GM19395 (cell line): ENCODE measurements around the gene DLX6.
"Not testable (repeated sequence)": the region's sequence is repeated elsewhere in the genome, so short reads cannot be mapped to it uniquely, and the experiment has no call there.

Experiments used
- ATAC-seq: cut with Tn5 transposase; IDR thresholded peaks from one replicate; pipeline ENCODE4 v1.9.1; 2021; ENCODE audit warnings: mild to moderate bottlenecking, moderate library complexity; ENCODE audit not compliant: unreplicated experiment

Gene DLX6

GRCh38 chr7:97021747-97022490 is 16.6 kb downstream of the DLX6 start:
- no peak for ATAC-seq

- no peak for ATAC-seq
Observed at GRCh38 chr7:97022491-97023306, 17.3 kb downstream of the DLX6 start.

- ATAC-seq, result no peak
Observed at GRCh38 chr7:97024209-97025129, 19.1 kb downstream of the DLX6 start, which contains the start of gene DLX5. DLX5 (minus strand) TSS chr7:97024831; CDS start chr7:97024623, 208 bp downstream.

- no peak for ATAC-seq
Observed at GRCh38 chr7:97025130-97025499, 19.8 kb downstream of the DLX6 start.

DNA sequence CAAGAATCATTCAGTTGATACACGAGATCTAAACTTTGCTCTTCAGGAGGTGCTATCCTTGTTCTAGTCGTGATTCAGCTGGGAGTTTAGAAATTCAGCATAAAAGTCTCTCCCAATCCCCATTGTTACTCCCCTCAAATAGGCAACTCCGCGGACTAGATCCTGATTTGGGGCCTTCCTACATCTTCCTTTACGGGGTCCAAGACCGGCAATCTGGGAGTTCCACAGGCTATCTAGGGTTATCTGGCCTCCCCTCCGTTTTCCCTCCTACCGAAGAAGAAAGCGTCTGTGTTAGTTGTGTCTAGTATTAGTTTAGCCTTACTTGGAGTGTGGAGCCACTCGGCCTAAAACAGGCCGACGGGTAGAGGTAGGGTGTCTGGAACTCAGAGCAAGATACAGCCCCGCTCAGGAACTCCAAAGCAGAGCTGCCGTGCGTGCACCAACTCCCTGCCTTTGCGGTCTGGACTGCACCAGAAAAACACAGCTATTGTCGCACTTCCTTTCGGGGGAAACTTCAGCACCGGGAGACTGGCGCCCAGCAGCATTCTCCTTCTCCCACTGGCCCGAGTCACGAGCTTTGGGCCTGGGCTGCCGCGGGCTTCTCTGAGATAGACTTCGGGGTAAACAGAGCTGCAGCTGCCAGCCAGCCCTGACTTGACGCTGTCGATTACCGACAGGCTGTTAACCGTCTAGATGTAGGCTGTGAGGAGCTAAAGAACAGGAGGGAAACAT is 20.8 kb downstream of the DLX6 start:
- no peak for ATAC-seq

GRCh38 chr7:97026715-97027426 is 21.5 kb downstream of the DLX6 start:
- no peak for ATAC-seq

DNA sequence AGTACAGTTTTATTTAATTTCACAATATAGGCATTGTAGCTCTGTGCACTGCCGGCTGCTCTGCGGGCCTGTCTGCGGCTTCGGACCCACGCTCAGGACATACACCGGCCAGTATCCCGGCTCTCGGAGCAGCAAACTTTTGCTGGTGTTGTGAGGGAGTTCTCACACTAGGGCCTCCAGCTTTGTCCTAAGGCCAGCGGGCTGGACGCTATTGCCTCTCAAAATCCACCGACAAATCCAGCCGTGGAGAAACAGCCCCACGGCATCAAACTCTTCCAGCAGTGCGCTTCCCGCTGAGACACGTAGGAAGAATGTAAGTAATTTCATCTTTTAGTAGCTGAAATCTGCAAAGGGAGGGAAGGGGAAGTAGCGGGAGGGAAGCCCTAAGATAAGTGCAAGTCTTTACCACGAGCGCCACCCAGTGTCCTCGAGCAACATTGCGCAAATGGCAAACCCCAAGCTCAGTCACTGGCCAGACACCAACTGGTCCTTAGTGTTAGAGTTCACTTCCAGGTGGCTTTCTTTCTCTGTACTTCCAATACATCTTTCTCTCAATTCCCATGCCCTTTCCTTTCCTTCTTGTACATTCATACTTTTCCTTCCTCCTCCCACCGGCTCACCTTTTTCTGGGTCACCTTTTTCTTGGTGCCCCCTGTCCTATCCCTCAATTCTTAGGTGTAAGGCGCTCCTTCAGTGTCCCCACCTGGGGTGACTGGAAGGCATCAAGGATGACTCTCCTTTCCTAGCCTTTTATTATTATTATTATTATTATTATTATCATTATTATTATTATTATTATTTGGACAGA is 22.3 kb downstream of the DLX6 start:
- ATAC-seq, result peak; percentile 96

GRCh38 chr7:97034213-97034852 is 29.0 kb downstream of the DLX6 start:
- not testable (repeated sequence) for ATAC-seq

DNA sequence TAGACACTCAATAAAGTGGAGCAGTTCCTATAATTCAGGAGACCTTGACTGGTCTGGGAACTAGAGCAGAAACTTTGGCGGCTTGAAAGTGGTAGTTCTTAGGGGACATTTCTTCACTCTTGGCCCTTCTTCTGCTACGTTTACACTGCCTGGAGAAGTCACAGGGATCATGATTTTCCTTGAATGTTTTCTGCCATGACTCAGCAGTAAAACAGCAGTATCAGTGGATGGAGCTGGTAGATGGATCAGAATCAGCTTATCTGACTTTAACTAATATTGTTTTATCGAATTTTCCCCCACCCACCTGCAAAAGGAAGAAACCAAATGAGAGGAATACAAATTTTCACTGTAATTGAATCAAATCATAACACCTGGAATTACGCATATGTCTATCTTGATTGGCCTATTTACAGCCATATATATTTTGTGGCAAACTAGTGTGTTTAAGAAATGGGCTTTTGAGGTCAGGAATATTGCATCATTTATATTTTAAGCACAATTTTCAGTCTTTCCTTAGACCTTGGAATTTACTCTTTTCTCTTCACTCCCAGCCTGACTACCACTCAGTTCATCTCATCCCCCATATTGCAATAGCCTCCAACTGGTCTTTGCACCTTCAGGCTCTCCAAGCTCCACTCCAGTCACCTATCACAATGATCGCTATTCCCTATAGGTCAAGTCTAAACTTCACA is 34.2 kb downstream of the DLX6 start:
- no peak for ATAC-seq

GRCh38 chr7:97043281-97043680 is 37.9 kb downstream of the DLX6 start:
- ATAC-seq, result no peak
